OCI-LY1 (cell line): ENCODE results near the gene MAGI2.

ENCODE experiments used
- CTCF ChIP-seq: fragments of 200-600 bp; sonication (generic), shearing (Covaris generic); IDR thresholded peaks from 2 replicates; pipeline ENCODE4 v1.5.1; 2017; ENCODE audit warnings: mild to moderate bottlenecking, antibody characterized with exemption, low read length, moderate library complexity, mixed read lengths
- EZH2 ChIP-seq: fragments of 200-600 bp; sonication (generic), shearing (Covaris generic); IDR thresholded peaks from 2 replicates; pipeline ENCODE4 v1.8.0; 2017; ENCODE audit warnings: borderline replicate concordance, mixed run types, mild to moderate bottlenecking, antibody characterized with exemption, low read length, moderate library complexity, mixed read lengths

GRCh38 chr7:79211724-79212123 is 241.7 kb downstream of the MAGI2 start:
- TF ChIP-seq CTCF (no peak), EZH2 (no peak)
